Natural killer cell (primary cell): ENCODE data around the gene YAP1. TPM values are rescaled to one million over a fixed set of nuclear protein-coding genes. Genes with fewer than 3 reads are reported as not detected.

Experiments
- ATAC-seq, 3 donors: fragments of 150-1000 bp in 2 of 3; fragments of 200-7000 bp in 1 of 3; cut with Tn5 transposase; 1 replicate in 1 of 3; 2 replicates in 2 of 3; pipeline ENCODE4 v1.10.0; 2021; ENCODE audit warnings: mild to moderate bottlenecking in 2 of 3, moderate library complexity in 2 of 3
- DNase-seq, 2 donors: peaks; one replicate each; pipeline versions ENCODE4 v3.0.0 to v3.0.0-alpha.2; 2013 to 2021; ENCODE audit warnings: mixed read lengths in 1 of 2
- H3K27ac ChIP-seq: one replicate; pipeline ENCODE4 v1.5.1; 2013; ENCODE audit warnings: mild to moderate bottlenecking, low read length
- H3K27me3 ChIP-seq: one replicate; pipeline ENCODE4 v1.6.1; 2013; ENCODE audit warnings: low read length; ENCODE audit not compliant: control insufficient read depth, insufficient read depth
- H3K36me3 ChIP-seq: one replicate; pipeline ENCODE4 v1.6.1; 2013; ENCODE audit warnings: low read length; ENCODE audit not compliant: control insufficient read depth, insufficient read depth
- H3K4me1 ChIP-seq: one replicate; pipeline ENCODE4 v1.6.1; 2013; ENCODE audit warnings: low read length; ENCODE audit not compliant: control insufficient read depth, insufficient read depth
- H3K4me3 ChIP-seq: one replicate; pipeline ENCODE4 v1.5.1; 2013; ENCODE audit warnings: low read length
- H3K9me3 ChIP-seq: one replicate; pipeline ENCODE4 v1.6.1; 2013; ENCODE audit warnings: low read length; ENCODE audit not compliant: control insufficient read depth, insufficient read depth
- H3K27ac Mint-ChIP-seq, 2 donors: one replicate each; pipeline ENCODE4 v1.8.0; 2022; ENCODE audit warnings: mild to moderate bottlenecking in 2 of 2, mixed read lengths in 2 of 2, moderate library complexity in 1 of 2
- H3K27me3 Mint-ChIP-seq, 2 donors: one replicate each; pipeline ENCODE4 v1.8.0; 2022; ENCODE audit warnings: low read depth in 2 of 2, mixed read lengths in 2 of 2
- H3K36me3 Mint-ChIP-seq: one replicate; pipeline ENCODE4 v1.8.0; 2022; ENCODE audit warnings: mixed read lengths
- H3K4me1 Mint-ChIP-seq, 2 donors: one replicate each; pipeline ENCODE4 v1.8.0; 2022; ENCODE audit warnings: mixed read lengths in 2 of 2
- H3K4me3 Mint-ChIP-seq: one replicate; pipeline ENCODE4 v1.8.0; 2022; ENCODE audit warnings: mild to moderate bottlenecking, moderate library complexity, mixed read lengths
- H3K9me3 Mint-ChIP-seq, 2 donors: one replicate each; pipeline ENCODE4 v1.8.0; 2022; ENCODE audit warnings: mixed read lengths in 2 of 2
- CTCF ChIP-seq: fragments of 200-600 bp; IDR thresholded peaks from one replicate; pipeline ENCODE4 v1.8.0; 2022; ENCODE audit warnings: antibody characterized with exemption
- WGBS: methylation state at CpG from one replicate; pipeline ENCODE4 v1.1.7; 2013; ENCODE audit warnings: missing lambda C conversion rate; ENCODE audit not compliant: insufficient coverage; 5-methylcytosine and 5-hydroxymethylcytosine counted together
- intact Hi-C: fragments of 100-400 bp; cut with micrococcal nuclease; formaldehyde crosslinking; loops from one replicate; pipeline ENCODE4 v1.14.2; 2022
- total RNA-seq, 4 donors: library from RNA; stranded (reverse); fragments of 120-200 nt in 1 of 4; gene quantifications; one replicate each; pipeline versions ENCODE4 v1.2.3 to v1.2.4, GENCODE V29; 2013 to 2022

YAP1 gene
- total RNA-seq, 3 donors from 2014 or later (not counting 1 experiment from before 2014, with no cell fraction given), result not detected

- Mint-ChIP-seq H3K27ac (no peak overlapping the region), H3K9me3 (peaks cover 0 to 5% of the 10 kb centered on the region in 2 donors), H3K27me3 (peaks cover 0 to 2% of the 10 kb centered on the region in 2 donors), H3K4me3 (no peak overlapping the region), H3K36me3 (no peaks in the 10 kb centered on the region), H3K4me1 (no peaks in the 10 kb centered on the region)
- Histone ChIP-seq H3K4me1 (no peaks in the 10 kb centered on the region), H3K9me3 (no peaks in the 10 kb centered on the region), H3K36me3 (no peaks in the 10 kb centered on the region), H3K4me3 (no peak overlapping the region), H3K27ac (no peak overlapping the region), H3K27me3 (no peaks in the 10 kb centered on the region)
- intact Hi-C loops, result no loop called here
- ATAC-seq (no peak), DNase-seq (no peak)
- 69% methylated on average over 4 of the region's 4 CpGs for WGBS
- TF ChIP-seq CTCF, result no peak
Observed at GRCh38 chr11:102177974-102178631, 67.9 kb downstream of the YAP1 start.

GRCh38 chr11:102179371-102179770 is 69.1 kb downstream of the YAP1 start:
- Histone ChIP-seq H3K36me3 (no peaks in the 10 kb centered on the region), H3K27ac (no peak overlapping the region), H3K9me3 (no peaks in the 10 kb centered on the region), H3K27me3 (no peaks in the 10 kb centered on the region), H3K4me1 (no peaks in the 10 kb centered on the region), H3K4me3 (no peak overlapping the region)
- no peak for TF ChIP-seq CTCF
- no peaks in the 10 kb centered on the region for H3K4me1 Mint-ChIP-seq
- H3K9me3 Mint-ChIP-seq, result peaks cover 0 to 5% of the 10 kb centered on the region in 2 donors
- no peak for DNase-seq
- ATAC-seq, result no peak
- WGBS, result 92% methylated on average over 4 of the region's 4 CpGs
- no peak overlapping the region for H3K27ac Mint-ChIP-seq
- intact Hi-C loops, result no loop called here
- H3K4me3 Mint-ChIP-seq, result no peak overlapping the region
- H3K36me3 Mint-ChIP-seq, result no peaks in the 10 kb centered on the region
- peaks cover 0 to 5% of the 10 kb centered on the region in 2 donors for H3K27me3 Mint-ChIP-seq

GRCh38 chr11:102184269-102184987 is 74.2 kb downstream of the YAP1 start:
- no peak overlapping the region for H3K4me3 Mint-ChIP-seq
- H3K9me3 Mint-ChIP-seq, result no peaks in the 10 kb centered on the region
- TF ChIP-seq CTCF, result no peak
- no peaks in the 10 kb centered on the region for H3K27me3 ChIP-seq
- H3K4me3 ChIP-seq, result no peak overlapping the region
- H3K27ac ChIP-seq, result no peak overlapping the region
- intact Hi-C loops, result no loop called here
- WGBS, result 67% methylated on average over 3 of the region's 3 CpGs
- no peak overlapping the region for H3K27ac Mint-ChIP-seq
- peaks cover 14% of the 10 kb centered on the region in 2 donors for H3K27me3 Mint-ChIP-seq
- H3K36me3 Mint-ChIP-seq, result no peaks in the 10 kb centered on the region
- H3K4me1 ChIP-seq, result no peaks in the 10 kb centered on the region
- H3K4me1 Mint-ChIP-seq, result no peaks in the 10 kb centered on the region
- H3K9me3 ChIP-seq, result no peaks in the 10 kb centered on the region
- DNase-seq (no peak), ATAC-seq (no peak)
- no peaks in the 10 kb centered on the region for H3K36me3 ChIP-seq
